ENCODE data around the gene VCL.
"Not testable (repeated sequence)": the region's sequence is repeated elsewhere in the genome, so short reads cannot be mapped to it uniquely, and the experiment has no call there.

VCL gene

GRCh38 chr10:74011017-74011416 is 13.1 kb downstream of the VCL start:
- DNase-seq = peak; percentile 26

GRCh38 chr10:74011770-74012169 is 13.9 kb downstream of the VCL start:
- DNase-seq = peak; percentile 23

GRCh38 chr10:74012480-74012879 is 14.6 kb downstream of the VCL start:
- DNase-seq = no peak

- DNase-seq = no peak
These were observed 15.1 kb downstream of the VCL start for GRCh38 chr10:74013004-74013403.

GRCh38 chr10:74014574-74014973 is 16.7 kb downstream of the VCL start:
- DNase-seq = not testable (repeated sequence)

GRCh38 chr10:74018241-74018640 is 20.3 kb downstream of the VCL start:
- DNase-seq = no peak

- no peak for DNase-seq
These were observed 23.5 kb downstream of the VCL start for GRCh38 chr10:74021248-74022055.

- DNase-seq = no peak
These were observed 25.2 kb downstream of the VCL start for GRCh38 chr10:74022926-74023629.

GRCh38 chr10:74024600-74024999 is 26.7 kb downstream of the VCL start:
- no peak for DNase-seq

- DNase-seq = no peak
These were observed 27.6 kb downstream of the VCL start for GRCh38 chr10:74025380-74025978.

GRCh38 chr10:74026428-74027015 is 28.6 kb downstream of the VCL start:
- no peak for DNase-seq

- no peak for DNase-seq
These were observed 29.8 kb downstream of the VCL start for GRCh38 chr10:74027702-74028101.

GRCh38 chr10:74029943-74030342 is 32.0 kb downstream of the VCL start:
- DNase-seq = no peak

GRCh38 chr10:74032208-74032607 is 34.3 kb downstream of the VCL start:
- DNase-seq = not testable (repeated sequence)

- no peak for DNase-seq
These were observed 35.2 kb downstream of the VCL start for GRCh38 chr10:74032900-74033655.

- DNase-seq = no peak
These were observed 35.8 kb downstream of the VCL start for GRCh38 chr10:74033702-74034101.

- DNase-seq = no peak
These were observed 36.4 kb downstream of the VCL start for GRCh38 chr10:74034301-74034700.

- no peak for DNase-seq
These were observed 37.4 kb downstream of the VCL start for GRCh38 chr10:74035303-74035702.

- no peak for DNase-seq
These were observed 38.6 kb downstream of the VCL start for GRCh38 chr10:74036474-74036873.

GRCh38 chr10:74039561-74040145 is 41.7 kb downstream of the VCL start:
- DNase-seq = no peak

GRCh38 chr10:74040200-74041126 is 42.5 kb downstream of the VCL start:
- no peak for DNase-seq
